ENCODE data around the gene MAD2L1.

MAD2L1 gene

DNA sequence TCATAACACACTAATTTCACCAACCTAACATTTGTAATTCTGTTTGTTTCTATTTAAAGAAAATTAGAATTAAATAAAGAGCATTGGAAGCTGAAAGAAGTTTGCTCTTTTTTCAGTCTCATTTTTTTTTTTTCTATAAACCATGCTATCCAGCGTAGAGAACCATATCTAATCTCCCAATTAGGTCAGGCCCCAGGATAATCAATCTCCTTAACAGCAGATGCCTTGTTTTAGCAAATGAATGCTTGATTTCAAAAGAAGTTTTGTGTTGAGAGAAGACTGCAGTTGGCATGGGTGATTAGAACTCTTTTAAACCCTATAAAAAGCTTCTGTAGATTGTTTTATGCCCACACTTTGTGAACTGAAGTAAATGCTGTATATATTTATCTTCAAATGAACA, 15.6 kb upstream of the MAD2L1 start:
- H3K4me1 ChIP-seq (ENCODE audit: insufficient read depth, low read length, severe bottlenecking) = no peaks in the 10 kb centered on the region
- H3K36me3 ChIP-seq (ENCODE audit: insufficient read depth, low read length) = no peaks in the 10 kb centered on the region
- no peak overlapping the region for H3K4me3 ChIP-seq (ENCODE audit: low read depth, low read length, poor library complexity, severe bottlenecking)
- H3F3A ChIP-seq (ENCODE audit: insufficient read depth, low read length) = no peaks in the 10 kb centered on the region
- no peaks in the 10 kb centered on the region for H3K9me2 ChIP-seq (ENCODE audit: low read depth, low read length)
- no peaks in the 10 kb centered on the region for H3K27me3 ChIP-seq (ENCODE audit: insufficient read depth, low read length)
- no peak overlapping the region for H3K27ac ChIP-seq (ENCODE audit: low read depth, low read length, poor library complexity, severe bottlenecking)
- H3K4me2 ChIP-seq (ENCODE audit: low read length) = no peak overlapping the region
- H3K79me2 ChIP-seq (ENCODE audit: insufficient read depth, low read length) = no peaks in the 10 kb centered on the region
- no peak overlapping the region for H3K9ac ChIP-seq (ENCODE audit: low read length)
- H3K9me3 ChIP-seq (ENCODE audit: low read length) = no peaks in the 10 kb centered on the region
- no peak overlapping the region for H2AFZ ChIP-seq (ENCODE audit: low read length)
- TF ChIP-seq, protein P1, sequence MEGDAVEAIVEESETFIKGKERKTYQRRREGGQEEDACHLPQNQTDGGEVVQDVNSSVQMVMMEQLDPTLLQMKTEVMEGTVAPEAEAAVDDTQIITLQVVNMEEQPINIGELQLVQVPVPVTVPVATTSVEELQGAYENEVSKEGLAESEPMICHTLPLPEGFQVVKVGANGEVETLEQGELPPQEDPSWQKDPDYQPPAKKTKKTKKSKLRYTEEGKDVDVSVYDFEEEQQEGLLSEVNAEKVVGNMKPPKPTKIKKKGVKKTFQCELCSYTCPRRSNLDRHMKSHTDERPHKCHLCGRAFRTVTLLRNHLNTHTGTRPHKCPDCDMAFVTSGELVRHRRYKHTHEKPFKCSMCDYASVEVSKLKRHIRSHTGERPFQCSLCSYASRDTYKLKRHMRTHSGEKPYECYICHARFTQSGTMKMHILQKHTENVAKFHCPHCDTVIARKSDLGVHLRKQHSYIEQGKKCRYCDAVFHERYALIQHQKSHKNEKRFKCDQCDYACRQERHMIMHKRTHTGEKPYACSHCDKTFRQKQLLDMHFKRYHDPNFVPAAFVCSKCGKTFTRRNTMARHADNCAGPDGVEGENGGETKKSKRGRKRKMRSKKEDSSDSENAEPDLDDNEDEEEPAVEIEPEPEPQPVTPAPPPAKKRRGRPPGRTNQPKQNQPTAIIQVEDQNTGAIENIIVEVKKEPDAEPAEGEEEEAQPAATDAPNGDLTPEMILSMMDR (IDR thresholded peaks at IDR 0.05; ENCODE audit: low read length) = no peak
- TF ChIP-seq EZH2 (IDR thresholded peaks at IDR 0.05; ENCODE audit: borderline replicate concordance, low read length) = no peak
- H4K20me1 ChIP-seq (ENCODE audit: insufficient read depth, low read length) = no peaks in the 10 kb centered on the region

DNA sequence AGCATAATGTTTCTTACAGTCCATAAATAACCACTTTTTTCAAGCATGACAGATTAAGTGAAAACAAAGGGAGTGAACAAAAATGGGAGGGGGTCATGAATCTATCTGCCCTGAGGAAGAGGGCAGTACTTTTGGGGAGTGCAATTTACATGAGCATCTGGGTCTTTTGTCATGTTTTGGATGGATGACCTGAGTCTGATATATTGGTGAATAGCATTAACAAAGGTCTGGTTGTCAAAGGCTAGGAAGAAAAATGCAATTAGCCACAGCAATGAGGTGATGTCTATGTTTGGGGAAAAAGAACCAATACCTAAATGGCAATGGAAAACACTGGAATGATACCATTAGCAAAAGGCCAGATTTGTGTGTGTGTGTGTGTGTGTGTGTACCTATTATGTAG, 15.1 kb upstream of the MAD2L1 start:
- Histone ChIP-seq H2AFZ (ENCODE audit: low read length) (no peak overlapping the region), H3K9ac (ENCODE audit: low read length) (no peak overlapping the region), H3K9me3 (ENCODE audit: low read length) (no peaks in the 10 kb centered on the region), H3K9me2 (ENCODE audit: low read depth, low read length) (no peaks in the 10 kb centered on the region), H3K36me3 (ENCODE audit: insufficient read depth, low read length) (no peaks in the 10 kb centered on the region), H3K27me3 (ENCODE audit: insufficient read depth, low read length) (no peaks in the 10 kb centered on the region), H3F3A (ENCODE audit: insufficient read depth, low read length) (no peaks in the 10 kb centered on the region), H3K4me2 (ENCODE audit: low read length) (no peak overlapping the region), H3K27ac (ENCODE audit: low read depth, low read length, poor library complexity, severe bottlenecking) (no peak overlapping the region), H4K20me1 (ENCODE audit: insufficient read depth, low read length) (no peaks in the 10 kb centered on the region), H3K4me1 (ENCODE audit: insufficient read depth, low read length, severe bottlenecking) (no peaks in the 10 kb centered on the region), H3K79me2 (ENCODE audit: insufficient read depth, low read length) (no peaks in the 10 kb centered on the region), H3K4me3 (ENCODE audit: low read depth, low read length, poor library complexity, severe bottlenecking) (no peak overlapping the region)
- TF ChIP-seq, protein P1 (IDR thresholded peaks at IDR 0.05; ENCODE audit: low read length) = no peak
- no peak for TF ChIP-seq EZH2 (IDR thresholded peaks at IDR 0.05; ENCODE audit: borderline replicate concordance, low read length)

DNA sequence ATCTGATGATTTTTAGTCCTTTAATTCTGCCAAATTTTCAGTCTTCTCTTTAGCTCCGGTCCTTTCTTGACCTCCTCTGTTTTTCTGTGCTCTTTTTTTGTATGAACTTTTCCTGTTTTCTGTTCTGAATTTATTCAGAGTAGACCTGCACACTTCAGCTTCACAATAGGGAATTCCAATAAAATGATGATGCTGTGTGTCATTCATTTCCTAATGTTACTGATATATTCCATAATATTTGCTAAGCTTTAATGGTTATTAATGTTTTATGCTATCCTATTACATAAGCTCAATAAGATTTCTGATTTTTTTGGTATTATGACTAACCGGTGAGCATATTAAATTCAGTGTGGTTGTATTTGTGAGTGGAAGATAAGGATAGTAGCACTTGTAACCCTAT, 13.9 kb upstream of the MAD2L1 start:
- Histone ChIP-seq H3K27me3 (ENCODE audit: insufficient read depth, low read length) (no peaks in the 10 kb centered on the region), H3K9me3 (ENCODE audit: low read length) (no peaks in the 10 kb centered on the region), H3K79me2 (ENCODE audit: insufficient read depth, low read length) (no peaks in the 10 kb centered on the region), H3K27ac (ENCODE audit: low read depth, low read length, poor library complexity, severe bottlenecking) (no peak overlapping the region), H3F3A (ENCODE audit: insufficient read depth, low read length) (no peaks in the 10 kb centered on the region), H3K4me3 (ENCODE audit: low read depth, low read length, poor library complexity, severe bottlenecking) (no peak overlapping the region), H3K4me2 (ENCODE audit: low read length) (no peak overlapping the region), H3K4me1 (ENCODE audit: insufficient read depth, low read length, severe bottlenecking) (no peaks in the 10 kb centered on the region), H3K9ac (ENCODE audit: low read length) (no peak overlapping the region), H4K20me1 (ENCODE audit: insufficient read depth, low read length) (no peaks in the 10 kb centered on the region), H3K9me2 (ENCODE audit: low read depth, low read length) (no peaks in the 10 kb centered on the region), H2AFZ (ENCODE audit: low read length) (no peak overlapping the region), H3K36me3 (ENCODE audit: insufficient read depth, low read length) (no peaks in the 10 kb centered on the region)
- TF ChIP-seq EZH2 (IDR thresholded peaks at IDR 0.05; ENCODE audit: borderline replicate concordance, low read length) = no peak
- TF ChIP-seq, protein P1 (IDR thresholded peaks at IDR 0.05; ENCODE audit: low read length) = no peak

Data from OCI-LY1 (cell line).